GM19043 (cell line): ENCODE data around the gene AIFM3.
"Not testable (repeated sequence)": the region's sequence is repeated elsewhere in the genome, so short reads cannot be mapped to it uniquely, and the experiment has no call there.

ENCODE experiments used
- ATAC-seq: cut with Tn5 transposase; IDR thresholded peaks from one replicate; pipeline ENCODE4 v1.9.1; 2021; ENCODE audit warnings: low read depth; ENCODE audit not compliant: unreplicated experiment

AIFM3 gene

GRCh38 chr22:20957102-20957682 is 9.9 kb upstream of the AIFM3 start:
- ATAC-seq: no peak

GRCh38 chr22:20957683-20958431 is 9.2 kb upstream of the AIFM3 start:
- no peak for ATAC-seq

- ATAC-seq: no peak
Measured at GRCh38 chr22:20959578-20960461, 7.2 kb upstream of the AIFM3 start.

- ATAC-seq: no peak
Measured at GRCh38 chr22:20960609-20961008, 6.4 kb upstream of the AIFM3 start.

- no peak for ATAC-seq
Measured at GRCh38 chr22:20962491-20962945, 4.5 kb upstream of the AIFM3 start.

- ATAC-seq: no peak
Measured at GRCh38 chr22:20963201-20964052, 3.6 kb upstream of the AIFM3 start.

- ATAC-seq: no peak
Measured at GRCh38 chr22:20964090-20964798, 2.8 kb upstream of the AIFM3 start.

GRCh38 chr22:20964799-20965103 is 2.3 kb upstream of the AIFM3 start:
- ATAC-seq: no peak

GRCh38 chr22:20965104-20965887 is 1.8 kb upstream of the AIFM3 start:
- no peak for ATAC-seq

- no peak for ATAC-seq
Measured at GRCh38 chr22:20965888-20966855, 883 bp upstream of the AIFM3 start.

GRCh38 chr22:20967697-20968211 is 699 bp downstream of the AIFM3 start:
- ATAC-seq: no peak

GRCh38 chr22:20968281-20968977 is 1.4 kb downstream of the AIFM3 start:
- no peak for ATAC-seq

GRCh38 chr22:20970939-20971657 is 4.0 kb downstream of the AIFM3 start:
- no peak for ATAC-seq

GRCh38 chr22:20972014-20972694 is 5.1 kb downstream of the AIFM3 start:
- not testable (repeated sequence) for ATAC-seq

- no peak for ATAC-seq
Measured at GRCh38 chr22:20972933-20973577, 6.0 kb downstream of the AIFM3 start.
